Fibroblast of mammary gland (primary cell): ENCODE data around the gene SMIM28.

Experiments
- DNase-seq: peaks from one replicate; pipeline ENCODE4 v3.0.0-alpha.2; 2010; ENCODE audit warnings: low read depth
- H3K4me3 ChIP-seq: 2 replicates; pipeline ENCODE4 v1.5.1; 2011; ENCODE audit warnings: low read depth, mild to moderate bottlenecking, low read length, moderate library complexity; ENCODE audit not compliant: control insufficient read depth
- TF ChIP-seq, protein P1 (sequence below): conservative IDR thresholded peaks from 2 replicates; pipeline ENCODE4 v1.5.1; 2011; ENCODE audit warnings: low read depth, low read length, inconsistent platforms; ENCODE audit not compliant: control insufficient read depth, insufficient read depth

SMIM28 gene

DNA sequence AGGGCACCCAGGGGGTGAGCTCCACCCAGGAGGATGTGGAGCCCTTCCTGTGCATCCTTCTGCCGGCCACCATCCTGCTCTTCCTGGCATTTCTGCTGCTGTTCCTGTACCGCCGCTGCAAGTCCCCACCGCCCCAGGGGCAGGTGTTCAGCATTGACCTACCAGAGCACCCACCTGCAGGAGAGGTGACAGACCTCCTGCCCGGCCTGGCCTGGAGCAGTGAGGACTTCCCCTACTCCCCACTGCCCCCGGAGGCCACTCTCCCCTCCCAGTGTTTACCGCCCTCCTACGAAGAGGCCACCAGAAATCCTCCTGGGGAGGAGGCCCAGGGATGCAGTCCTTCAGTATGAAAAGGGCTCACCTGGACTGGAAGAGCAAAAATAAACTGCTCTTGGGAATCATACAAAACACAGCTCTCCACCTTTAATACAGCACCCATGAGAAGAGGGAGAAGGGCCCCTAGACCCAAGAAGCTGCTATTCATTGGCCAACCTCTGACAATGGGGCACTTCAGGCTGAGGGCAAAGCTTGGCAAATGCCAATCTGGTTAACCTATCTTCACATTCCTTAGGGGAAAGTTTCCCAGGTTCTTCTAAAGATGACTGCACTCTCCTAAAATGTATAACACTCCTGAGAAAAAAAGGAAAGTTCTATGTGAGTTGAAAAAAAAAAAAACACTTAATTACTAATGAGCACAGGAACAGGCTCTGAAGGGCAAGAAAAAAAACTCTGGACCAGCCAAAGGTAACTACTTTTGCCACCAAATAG, 5.0 kb downstream of the SMIM28 start:
- no peak for DNase-seq
- no peak overlapping the region for H3K4me3 ChIP-seq
- TF ChIP-seq, protein P1, sequence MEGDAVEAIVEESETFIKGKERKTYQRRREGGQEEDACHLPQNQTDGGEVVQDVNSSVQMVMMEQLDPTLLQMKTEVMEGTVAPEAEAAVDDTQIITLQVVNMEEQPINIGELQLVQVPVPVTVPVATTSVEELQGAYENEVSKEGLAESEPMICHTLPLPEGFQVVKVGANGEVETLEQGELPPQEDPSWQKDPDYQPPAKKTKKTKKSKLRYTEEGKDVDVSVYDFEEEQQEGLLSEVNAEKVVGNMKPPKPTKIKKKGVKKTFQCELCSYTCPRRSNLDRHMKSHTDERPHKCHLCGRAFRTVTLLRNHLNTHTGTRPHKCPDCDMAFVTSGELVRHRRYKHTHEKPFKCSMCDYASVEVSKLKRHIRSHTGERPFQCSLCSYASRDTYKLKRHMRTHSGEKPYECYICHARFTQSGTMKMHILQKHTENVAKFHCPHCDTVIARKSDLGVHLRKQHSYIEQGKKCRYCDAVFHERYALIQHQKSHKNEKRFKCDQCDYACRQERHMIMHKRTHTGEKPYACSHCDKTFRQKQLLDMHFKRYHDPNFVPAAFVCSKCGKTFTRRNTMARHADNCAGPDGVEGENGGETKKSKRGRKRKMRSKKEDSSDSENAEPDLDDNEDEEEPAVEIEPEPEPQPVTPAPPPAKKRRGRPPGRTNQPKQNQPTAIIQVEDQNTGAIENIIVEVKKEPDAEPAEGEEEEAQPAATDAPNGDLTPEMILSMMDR: no peak

DNA sequence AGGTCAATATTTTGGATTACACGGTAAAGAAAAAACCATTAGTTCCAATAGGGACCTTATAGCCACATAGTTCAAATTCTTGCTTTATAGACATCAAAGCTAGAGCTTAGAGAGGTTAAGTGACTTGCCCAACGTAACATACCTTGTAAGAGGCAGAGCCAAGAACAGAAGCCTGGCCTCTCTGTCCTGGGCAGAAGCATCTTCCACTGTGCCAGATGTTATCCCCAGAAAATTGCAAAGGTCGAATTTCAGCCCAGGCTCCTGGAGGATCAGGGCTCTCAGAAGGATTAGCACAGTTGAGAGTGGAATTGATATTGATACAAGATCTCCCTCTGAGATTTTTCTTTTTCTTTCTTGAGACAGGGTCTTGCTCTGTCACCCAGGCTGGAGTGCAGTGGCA, 6.1 kb downstream of the SMIM28 start:
- TF ChIP-seq, protein P1: no peak
- H3K4me3 ChIP-seq: no peak overlapping the region

DNA sequence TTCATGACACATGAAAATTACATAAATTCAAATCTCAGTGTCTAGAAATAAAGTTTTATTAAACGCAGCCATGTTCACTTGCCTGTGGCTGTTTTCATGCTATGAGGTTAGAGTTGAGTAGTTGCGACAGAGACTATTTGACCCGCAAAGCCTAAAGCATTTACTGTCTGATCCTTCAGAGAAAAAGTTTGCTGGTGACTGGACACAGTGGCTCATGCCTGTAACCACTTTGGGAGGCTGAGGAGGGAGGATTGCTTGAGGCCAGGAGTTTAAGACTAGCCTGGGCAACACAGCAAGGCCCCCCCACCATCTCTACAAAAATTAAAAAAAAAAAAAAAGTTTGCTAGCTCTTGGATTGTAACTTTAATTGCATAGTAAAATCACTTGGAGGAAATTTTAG, 9.2 kb downstream of the SMIM28 start:
- no peak for DNase-seq
- TF ChIP-seq, protein P1: no peak
- H3K4me3 ChIP-seq: no peak overlapping the region

More for the DNA sequence above, 6.1 kb downstream of the SMIM28 start:
- no peak for DNase-seq

DNA sequence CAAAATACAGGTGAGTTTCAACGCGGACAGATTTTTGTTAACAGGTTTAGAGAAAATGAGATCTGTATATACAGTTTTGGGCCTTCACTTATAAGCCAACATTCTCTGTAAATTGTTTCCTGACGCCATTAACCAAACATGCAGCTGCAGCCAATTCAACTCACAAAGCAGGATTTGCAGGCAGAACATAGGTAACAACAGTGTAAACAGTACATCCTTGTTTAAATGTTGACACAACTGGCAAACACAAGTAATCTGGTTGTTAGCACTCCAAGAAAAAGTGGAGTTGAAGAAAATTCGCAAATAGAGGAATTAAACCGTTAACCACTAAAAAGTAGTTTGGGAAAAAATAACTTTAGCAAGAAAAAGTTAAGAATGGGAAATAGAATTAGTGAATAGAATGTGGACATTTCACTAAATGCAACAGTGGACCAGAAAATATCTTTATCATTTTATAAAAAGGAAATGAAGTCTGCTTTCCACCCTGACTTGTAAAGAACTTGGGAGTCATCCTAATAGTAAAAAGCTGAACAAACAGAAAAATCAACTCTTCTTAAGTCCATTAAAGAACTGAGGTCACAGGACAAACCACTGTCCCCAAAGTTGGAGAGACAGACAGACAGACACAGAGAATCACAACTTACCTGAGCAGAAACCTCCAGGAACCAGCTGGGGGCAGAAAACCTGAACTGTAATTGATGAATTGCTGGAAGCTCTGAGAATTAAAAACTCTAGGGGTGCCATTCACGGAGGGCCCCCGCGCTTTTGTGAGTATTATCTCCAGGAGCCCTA, 10.1 kb downstream of the SMIM28 start:
- no peak for DNase-seq
- TF ChIP-seq, protein P1: no peak
- H3K4me3 ChIP-seq: no peak overlapping the region

DNA sequence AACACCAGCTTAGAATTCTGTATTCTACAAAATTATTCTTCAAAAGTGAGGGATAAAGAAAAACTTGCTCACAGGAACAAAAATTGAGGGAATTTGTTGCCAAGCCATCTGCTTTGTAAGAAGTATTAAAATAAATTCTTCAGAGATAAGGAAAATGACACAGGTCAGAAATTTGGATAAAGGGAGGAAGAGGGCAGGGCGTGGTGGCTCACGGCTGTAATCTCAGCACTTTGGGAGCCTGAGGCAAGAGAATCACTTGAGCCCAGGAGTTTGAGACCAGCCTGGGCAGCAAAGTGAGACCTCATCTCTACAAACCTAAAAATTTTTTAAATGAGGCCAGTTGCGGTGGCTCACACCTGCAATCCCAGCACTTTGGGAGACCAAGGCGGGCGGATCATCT, 11.8 kb downstream of the SMIM28 start:
- no peak overlapping the region for H3K4me3 ChIP-seq
- no peak for DNase-seq
- TF ChIP-seq, protein P1: no peak

DNA sequence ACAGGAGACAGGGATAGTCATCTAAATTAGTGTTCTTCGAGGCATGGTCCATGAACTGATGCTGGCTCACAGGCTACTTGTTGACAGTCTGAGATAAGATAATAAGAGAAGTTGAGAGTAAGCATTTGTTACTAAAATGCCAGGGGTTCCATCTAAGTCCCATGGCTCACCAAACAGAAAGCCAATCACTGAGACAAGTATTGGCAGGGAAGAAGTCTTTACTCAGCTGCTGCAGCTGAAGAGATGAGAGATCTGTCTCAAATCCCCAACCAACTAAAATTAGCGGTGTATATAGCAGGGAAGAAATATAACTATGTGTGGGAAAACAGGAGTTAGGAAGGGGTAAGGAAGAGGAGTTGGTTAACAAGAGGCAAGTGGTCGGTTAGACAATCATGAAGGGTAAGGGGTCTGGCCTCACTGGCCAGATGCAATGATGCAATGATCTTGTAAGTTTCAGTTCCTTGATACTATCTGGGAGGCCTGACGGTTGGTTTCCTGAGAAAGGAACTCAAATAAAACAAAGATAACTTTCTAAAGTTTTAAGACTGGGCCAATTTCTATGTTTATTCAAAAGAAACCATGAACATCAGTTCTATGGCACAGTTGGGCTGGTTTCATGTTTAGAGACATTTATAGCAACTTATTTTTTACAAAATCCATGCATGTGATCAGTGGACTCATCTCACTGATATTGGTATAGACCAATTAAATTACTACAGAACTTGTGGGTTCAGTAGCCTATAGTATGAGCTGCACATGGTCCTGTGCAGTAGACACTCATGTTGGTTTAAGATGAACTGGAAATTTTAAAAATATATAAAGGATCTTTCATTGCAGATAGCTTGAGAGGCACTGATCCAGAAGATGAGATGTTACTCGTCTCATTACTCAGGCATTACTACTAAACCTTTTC, 16.4 kb downstream of the SMIM28 start:
- no peak for DNase-seq
- no peak overlapping the region for H3K4me3 ChIP-seq
- TF ChIP-seq, protein P1: no peak
